Lung (tissue), 12 donors: ENCODE data around the gene ZNF212. TPM values are rescaled to one million over a fixed set of nuclear protein-coding genes. Genes with fewer than 3 reads are reported as not detected.
"Not testable (repeated sequence)": the region's sequence is repeated elsewhere in the genome, so short reads cannot be mapped to it uniquely, and the experiment has no call there.

Experiments used
- ATAC-seq: fragments of 200-7000 bp; cut with Tn5 transposase; one replicate; pipeline ENCODE4 v1.9.1; 2020; ENCODE audit warnings: moderate number of reproducible peaks; ENCODE audit not compliant: insufficient read depth, low FRiP score
- DNase-seq, 3 donors: peaks; one replicate each; pipeline ENCODE4 v3.0.0-alpha.2; 2013 to 2017
- H3K27ac ChIP-seq, 2 donors: one replicate each; pipeline ENCODE4 v1.5.1; 2013; ENCODE audit warnings: mild to moderate bottlenecking in 2 of 2, moderate library complexity in 2 of 2, control low read depth in 1 of 2, inconsistent platforms in 1 of 2, low read depth in 1 of 2, low read length in 1 of 2
- H3K27me3 ChIP-seq, 3 donors: one replicate each; pipeline ENCODE4 v1.5.1; 2013; ENCODE audit warnings: low read length in 2 of 3; ENCODE audit not compliant: control insufficient read depth in 3 of 3, insufficient read depth in 3 of 3
- H3K36me3 ChIP-seq, 4 donors: one replicate each; pipeline ENCODE4 v1.5.1; 2013; ENCODE audit warnings: low read length in 4 of 4, mild to moderate bottlenecking in 1 of 4, moderate library complexity in 1 of 4; ENCODE audit not compliant: control insufficient read depth in 4 of 4, insufficient read depth in 4 of 4
- H3K4me1 ChIP-seq, 5 donors: one replicate each; pipeline ENCODE4 v1.5.1; 2013; ENCODE audit warnings: low read length in 5 of 5, mild to moderate bottlenecking in 2 of 5, moderate library complexity in 1 of 5; ENCODE audit not compliant: control insufficient read depth in 5 of 5, insufficient read depth in 5 of 5
- H3K4me3 ChIP-seq: one replicate; pipeline ENCODE4 v1.5.1; 2013; ENCODE audit warnings: mild to moderate bottlenecking, control low read depth, moderate library complexity
- H3K9ac ChIP-seq, 2 donors: one replicate each; pipeline ENCODE4 v1.5.1; 2013; ENCODE audit warnings: low read length in 2 of 2, control low read depth in 1 of 2; ENCODE audit not compliant: insufficient read depth in 1 of 2
- H3K9me3 ChIP-seq, 4 donors: one replicate each; pipeline ENCODE4 v1.5.1; 2013; ENCODE audit warnings: low read length in 3 of 4, mild to moderate bottlenecking in 1 of 4, moderate library complexity in 1 of 4; ENCODE audit not compliant: control insufficient read depth in 4 of 4, insufficient read depth in 3 of 4
- CTCF ChIP-seq: IDR thresholded peaks from 2 replicates; pipeline ENCODE4 v1.5.1; 2012; ENCODE audit warnings: mild to moderate bottlenecking; ENCODE audit errors: control extremely low read depth, extremely low read depth
- WGBS, 2 donors: extraction: QIAGEN DNeasy Blood & Tissue Kit; methylation state at CpG; one replicate each; pipeline ENCODE4 v1.1.7; 2013; 5-methylcytosine and 5-hydroxymethylcytosine counted together
- polyA plus RNA-seq, 2 donors: library from polyadenylated mRNA; stranded (reverse); fragments of 200-250 nt; gene quantifications; one replicate each; pipeline ENCODE4 v1.2.1, GENCODE V29; 2013
- total RNA-seq, 2 donors: library from RNA; depleted of rRNA in 1 of 2; stranded (reverse); fragments of >200 nt in 1 of 2; gene quantifications; one replicate each; pipeline ENCODE4 v1.2.1, GENCODE V29; 2014 to 2021
- donor health status: control.
- donor health status: control.
- donor health status: Bipolar disorder and iron deficiency.
- donor health status: healthy.
- donor health status: DM: yes; HTN: yes; CAD: no.

Gene ZNF212
- total and polyA plus RNA-seq, 4 donors: 5.7 to 10.2 (median 8.5) TPM

DNA sequence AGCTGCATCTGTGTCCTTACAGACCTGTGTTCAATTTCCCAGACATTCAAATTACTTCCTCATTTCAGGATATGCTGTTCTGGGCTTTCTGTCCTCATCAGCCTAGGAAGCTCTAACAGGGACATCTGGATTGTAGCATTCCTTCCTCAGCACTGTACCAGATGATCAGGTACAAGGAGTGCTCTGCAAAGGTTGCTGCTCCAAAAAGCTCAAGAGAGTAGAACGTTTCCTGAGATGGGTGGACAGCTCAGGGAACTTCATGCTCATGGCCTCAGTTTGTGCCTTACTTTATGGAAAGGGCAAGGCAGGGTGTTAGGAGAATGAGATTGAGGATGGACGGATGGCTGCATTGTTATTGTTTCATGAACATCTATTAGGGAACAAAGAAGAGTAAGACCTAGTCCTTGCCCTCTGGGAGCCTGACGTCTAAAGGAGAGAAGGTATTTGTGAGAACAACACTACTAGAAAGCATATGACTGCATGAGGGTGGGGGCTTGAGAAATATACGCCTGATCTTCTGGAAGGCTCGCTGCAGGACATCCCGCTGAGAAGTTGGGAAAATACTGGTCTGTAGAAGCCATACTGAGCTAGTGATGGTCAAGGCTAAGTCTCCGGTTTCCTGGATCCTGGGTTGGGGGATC, 10.5 kb upstream of the ZNF212 start:
- Histone ChIP-seq H3K9me3 (no peaks in the 10 kb centered on the region), H3K4me1 (no peaks in the 10 kb centered on the region), H3K27me3 (no peaks in the 10 kb centered on the region), H3K4me3 (no peak overlapping the region), H3K9ac (no peak overlapping the region), H3K36me3 (peaks cover 3 to 19% (median 10%) of the 10 kb centered on the region in 4 donors), H3K27ac (no peak overlapping the region)
- no peak for DNase-seq
- no peak for TF ChIP-seq CTCF
- 62 to 64% methylated on average over 7 of the region's 7 CpGs for WGBS, 2 donors
- ATAC-seq: no peak

DNA sequence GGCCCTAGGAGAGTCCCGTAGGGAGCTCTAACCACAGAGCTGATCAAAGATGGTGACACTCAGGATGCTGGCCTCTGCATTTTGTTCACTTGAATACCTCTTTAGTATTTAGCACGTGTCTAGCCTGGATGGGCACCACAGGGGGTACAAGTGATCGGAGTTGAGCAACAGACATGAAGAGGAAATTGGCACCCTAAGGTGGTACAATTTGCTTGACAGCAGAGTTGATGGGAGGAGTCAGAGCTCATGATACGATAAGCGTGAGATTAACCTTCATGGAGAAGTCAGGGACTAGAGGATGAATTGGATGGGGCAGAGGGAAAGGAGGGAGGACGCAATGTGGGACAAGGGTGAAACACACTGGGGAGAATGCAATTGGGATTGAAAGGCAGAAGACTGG, 9.9 kb upstream of the ZNF212 start:
- H3K4me3 ChIP-seq: no peak overlapping the region
- H3K36me3 ChIP-seq: peaks cover 3 to 13% (median 6%) of the 10 kb centered on the region in 4 donors
- H3K9me3 ChIP-seq: no peaks in the 10 kb centered on the region
- ATAC-seq (no peak), DNase-seq (no peak)
- H3K4me1 ChIP-seq: no peaks in the 10 kb centered on the region
- no peak for TF ChIP-seq CTCF
- no peaks in the 10 kb centered on the region for H3K27me3 ChIP-seq
- no peak overlapping the region for H3K9ac ChIP-seq
- no peak overlapping the region for H3K27ac ChIP-seq
- 63% methylated on average over 6 of the region's 6 CpGs for WGBS, 2 donors

DNA sequence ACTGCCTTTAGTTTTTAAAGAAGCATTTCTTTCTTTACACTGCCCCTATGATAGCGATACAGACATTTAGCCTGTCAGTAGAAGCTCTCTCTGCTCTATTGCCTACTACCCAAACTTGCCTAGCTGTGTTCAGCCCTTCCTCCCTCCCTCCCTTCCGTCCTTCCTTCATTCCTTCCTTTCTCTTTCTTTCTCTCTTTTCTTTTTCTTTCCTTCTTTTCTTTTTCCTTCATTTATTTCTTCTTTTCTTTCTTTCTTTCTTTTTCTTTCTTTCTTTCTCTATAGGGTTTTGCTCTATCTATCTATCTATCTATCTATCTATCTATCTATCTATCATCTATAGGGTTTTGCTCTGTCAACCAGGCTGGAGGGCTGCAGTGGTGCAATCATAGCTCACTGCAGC, 7.1 kb upstream of the ZNF212 start:
- no peak for ATAC-seq
- DNase-seq: no peak
- Histone ChIP-seq H3K27me3 (no peaks in the 10 kb centered on the region), H3K9ac (no peak overlapping the region), H3K4me1 (no peaks in the 10 kb centered on the region), H3K36me3 (no peaks in the 10 kb centered on the region), H3K9me3 (no peaks in the 10 kb centered on the region), H3K4me3 (no peak overlapping the region), H3K27ac (no peak overlapping the region)
- WGBS, 2 donors: 74 to 82% methylated on average over 2 of the region's 2 CpGs
- TF ChIP-seq CTCF: no peak

DNA sequence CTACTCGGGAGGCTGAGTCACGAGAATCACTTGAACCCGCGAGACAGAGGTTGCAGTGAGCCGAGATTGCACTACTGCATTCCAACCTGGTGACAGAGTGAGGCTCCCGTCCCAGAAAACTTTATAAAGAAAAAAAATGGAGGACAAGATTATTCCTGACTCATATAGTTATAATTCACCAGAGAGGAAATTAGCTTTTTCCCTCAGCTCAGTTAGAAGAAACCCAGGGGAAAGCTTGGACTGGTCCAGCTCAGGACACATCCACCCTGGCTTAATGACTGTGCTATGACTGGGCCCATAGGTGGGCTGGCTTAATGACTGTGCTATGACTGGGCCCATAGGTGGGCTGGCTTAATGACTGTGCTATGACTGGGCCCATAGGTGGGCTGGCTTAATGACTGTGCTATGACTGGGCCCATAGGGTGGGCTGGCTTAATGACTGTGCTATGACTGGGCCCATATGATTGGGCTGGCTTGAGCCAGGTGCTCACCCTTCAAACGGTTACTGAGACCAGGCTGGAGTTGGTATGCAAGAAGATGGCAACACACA, 5.7 kb upstream of the ZNF212 start:
- H3K9me3 ChIP-seq, H3K27me3 ChIP-seq, H3K27ac ChIP-seq, ATAC-seq, DNase-seq, H3K36me3 ChIP-seq, H3K4me1 ChIP-seq, H3K9ac ChIP-seq, H3K4me3 ChIP-seq: not testable (repeated sequence)
- 68 to 87% methylated on average over 7 of the region's 7 CpGs for WGBS, 2 donors
